Caco-2 (cell line): ENCODE measurements around the gene PPP1R14B. TPM values are rescaled to one million over a fixed set of nuclear protein-coding genes. Genes with fewer than 3 reads are reported as not detected.
A peak's percentile ranks its signal among the peaks of the same experiment; 100 is the strongest.

Source experiments
- BruUV-seq: library from RNA; stranded (reverse); fragments of 400-500 nt; replicated peaks from 2 replicates; lab custom pipeline; 2021; lab: Mats Ljungman, UMichigan
- CTCF ChIA-PET: fragments of 300-600 bp; sonication (Branson Sonifier 250); formaldehyde crosslinking; loops from one replicate; lab custom pipeline; 2022; ENCODE audit warnings: antibody characterized with exemption; lab: Charles Lee
- POLR2A ChIA-PET: fragments of 300-600 bp; sonication (Branson Sonifier 250); formaldehyde crosslinking; loops from one replicate; lab custom pipeline; 2022; ENCODE audit warnings: antibody characterized with exemption; lab: Charles Lee
- DNase-seq, 2 experiments: peaks; one replicate each; pipeline versions ENCODE4 v3.0.0 to v3.0.0-alpha.2; 2020 to 2022
- H3K27me3 ChIP-seq: replicated peaks from 2 replicates; pipeline ENCODE4 v1.6.0; 2011; ENCODE audit warnings: low read length; ENCODE audit not compliant: control insufficient read depth, insufficient read depth
- H3K36me3 ChIP-seq: 2 replicates; pipeline ENCODE4 v1.5.1; 2011; ENCODE audit warnings: low read length; ENCODE audit not compliant: control insufficient read depth, insufficient read depth
- H3K4me1 ChIP-seq: fragments of 250-450 bp; sonication (Bioruptor Pico); 2 replicates; pipeline ENCODE4 v1.5.1; 2020; ENCODE audit warnings: mild to moderate bottlenecking
- H3K4me3 ChIP-seq: 2 replicates; pipeline ENCODE4 v1.5.1; 2011; ENCODE audit warnings: low read depth, mild to moderate bottlenecking, control low read depth, low read length
- H3K9me3 ChIP-seq: fragments of 250-450 bp; sonication (Bioruptor Pico); 2 replicates; pipeline ENCODE4 v1.5.1; 2020; ENCODE audit warnings: mild to moderate bottlenecking, moderate library complexity
- H3K27ac Mint-ChIP-seq: one replicate; pipeline ENCODE4 v1.8.0; 2022; ENCODE audit warnings: mixed read lengths; ENCODE audit not compliant: unreplicated experiment
- H3K27me3 Mint-ChIP-seq: one replicate; pipeline ENCODE4 v1.8.0; 2022; ENCODE audit warnings: mixed read lengths; ENCODE audit not compliant: insufficient read depth, unreplicated experiment
- H3K36me3 Mint-ChIP-seq: one replicate; pipeline ENCODE4 v1.8.0; 2022; ENCODE audit warnings: mild to moderate bottlenecking, mixed read lengths; ENCODE audit not compliant: insufficient read depth, unreplicated experiment
- H3K4me1 Mint-ChIP-seq: one replicate; pipeline ENCODE4 v1.8.0; 2022; ENCODE audit warnings: low read depth, mixed read lengths; ENCODE audit not compliant: unreplicated experiment
- H3K4me3 Mint-ChIP-seq: one replicate; pipeline ENCODE4 v1.8.0; 2022; ENCODE audit warnings: mild to moderate bottlenecking, moderate library complexity, mixed read lengths; ENCODE audit not compliant: unreplicated experiment
- H3K9me3 Mint-ChIP-seq: one replicate; pipeline ENCODE4 v1.8.0; 2022; ENCODE audit warnings: mixed read lengths; ENCODE audit not compliant: unreplicated experiment
- CTCF ChIP-seq, 2 experiments: fragments of 200-600 bp in 1 of 2; IDR thresholded peaks; 1 replicate in 1 of 2; 2 replicates in 1 of 2; pipeline versions ENCODE4 v1.5.1 to v1.8.0; 2011 to 2022; ENCODE audit warnings: antibody characterized with exemption in 1 of 2, control low read depth in 1 of 2, inconsistent platforms in 1 of 2, low read depth in 1 of 2, low read length in 1 of 2, mild to moderate bottlenecking in 1 of 2, moderate library complexity in 1 of 2; ENCODE audit not compliant: insufficient read depth in 1 of 2, severe bottlenecking in 1 of 2, unreplicated experiment in 1 of 2
- intact Hi-C: fragments of 100-400 bp; cut with micrococcal nuclease; formaldehyde crosslinking; loops from one replicate; pipeline ENCODE4 v1.10.0; 2022; ENCODE audit not compliant: unreplicated experiment
- total RNA-seq: library from RNA; stranded (reverse); gene quantifications from 2 replicates; pipeline ENCODE4 v1.2.3, GENCODE V29; 2022

The PPP1R14B gene
- total RNA-seq, 1 experiment from 2014 or later = 162 TPM

GRCh38 chr11:64291262-64291751 is 44.6 kb upstream of the PPP1R14B start, which contains the start of gene KCNK4:
Gene KCNK4, plus strand, starts transcription at chr11:64291302. Its CDS starts 1,717 bp downstream, at chr11:64293019.
- Histone ChIP-seq H3K9me3 (no peaks in the 10 kb centered on the region), H3K4me3 (peak within 1 kb of the TSS; percentile 26), H3K4me1 (peaks cover 8% of the 10 kb centered on the region), H3K36me3 (no peaks in the 10 kb centered on the region), H3K27me3 (peaks cover 2% of the 10 kb centered on the region; the same call in 1 of the 2 replicates)
- BruUV-seq = no TSS peak
- Mint-ChIP-seq H3K36me3 (peaks cover 9% of the 10 kb centered on the region), H3K9me3 (no peaks in the 10 kb centered on the region), H3K4me1 (peaks cover 7% of the 10 kb centered on the region), H3K27me3 (peaks cover 14% of the 10 kb centered on the region), H3K27ac (no peak within 1 kb of the TSS), H3K4me3 (peak within 1 kb of the TSS; percentile 65)
- CTCF ChIA-PET = no interaction called here
- intact Hi-C loops = no loop called here
- DNase-seq = no peak
- POLR2A ChIA-PET = no interaction called here
- TF ChIP-seq CTCF (IDR thresholded peaks at IDR 0.05; ENCODE audit: insufficient read depth in 1 of 2, low read depth in 1 of 2, low read length in 1 of 2, severe bottlenecking in 1 of 2, unreplicated experiment in 1 of 2) = no peak

- intact Hi-C loops = no loop called here
- DNase-seq = no peak
- Histone ChIP-seq H3K36me3 (no peaks in the 10 kb centered on the region), H3K4me1 (peaks cover 12% of the 10 kb centered on the region), H3K4me3 (no peak overlapping the region), H3K9me3 (no peaks in the 10 kb centered on the region), H3K27me3 (peaks cover 2% of the 10 kb centered on the region; the same call in 1 of the 2 replicates)
- ChIA-PET CTCF (interaction anchor here (1.5 kb wide), 2 partner anchors 10 to 14 kb away, joined by 4 to 7 read pairs; no protein-coding TSS in a partner anchor), POLR2A (no interaction called here)
- Mint-ChIP-seq H3K4me3 (peak overlapping the region; percentile 65), H3K27ac (no peak overlapping the region), H3K27me3 (peaks cover 14% of the 10 kb centered on the region), H3K4me1 (peaks cover 9% of the 10 kb centered on the region), H3K9me3 (no peaks in the 10 kb centered on the region), H3K36me3 (peaks cover 11% of the 10 kb centered on the region)
- TF ChIP-seq CTCF (IDR thresholded peaks at IDR 0.05; ENCODE audit: insufficient read depth in 1 of 2, low read depth in 1 of 2, low read length in 1 of 2, severe bottlenecking in 1 of 2, unreplicated experiment in 1 of 2) = no peak
- BruUV-seq = no TSS peak
Observed at GRCh38 chr11:64290352-64291261, 43.9 kb upstream of the PPP1R14B start.

- H3K36me3 ChIP-seq = no peaks in the 10 kb centered on the region
- peaks cover 15% of the 10 kb centered on the region for H3K36me3 Mint-ChIP-seq
- no peak for TF ChIP-seq CTCF (IDR thresholded peaks at IDR 0.05; ENCODE audit: insufficient read depth in 1 of 2, low read depth in 1 of 2, low read length in 1 of 2, severe bottlenecking in 1 of 2, unreplicated experiment in 1 of 2)
- no TSS peak for BruUV-seq
- H3K27me3 ChIP-seq = peaks cover 2% of the 10 kb centered on the region; the same call in 1 of the 2 replicates
- no peaks in the 10 kb centered on the region for H3K9me3 Mint-ChIP-seq
- intact Hi-C loops = no loop called here
- no peaks in the 10 kb centered on the region for H3K9me3 ChIP-seq
- peaks cover 9% of the 10 kb centered on the region for H3K4me1 Mint-ChIP-seq
- peaks cover 9% of the 10 kb centered on the region for H3K27me3 Mint-ChIP-seq
- CTCF ChIA-PET = interaction anchor here (1.5 kb wide), 1 partner anchor 15 kb away, joined by 7 read pairs; no protein-coding TSS in a partner anchor
- no peak overlapping the region for H3K27ac Mint-ChIP-seq
- no peak for DNase-seq
- H3K4me3 ChIP-seq = no peak overlapping the region
- POLR2A ChIA-PET = no interaction called here
- H3K4me3 Mint-ChIP-seq = no peak overlapping the region
- H3K4me1 ChIP-seq = peaks cover 12% of the 10 kb centered on the region
Observed at GRCh38 chr11:64289002-64289564, 42.3 kb upstream of the PPP1R14B start.
